Endodermal cell (in vitro differentiated cells): ENCODE data around the gene PTGER3. TPM values are rescaled to one million over a fixed set of nuclear protein-coding genes. Genes with fewer than 3 reads are reported as not detected.

ENCODE experiments used
- DNase-seq: peaks from one replicate; pipeline ENCODE4 v3.0.0-alpha.2; 2017
- H3K27ac ChIP-seq: 2 replicates; pipeline ENCODE4 v1.5.1; 2013; ENCODE audit warnings: mild to moderate bottlenecking, low read depth, low read length, moderate library complexity
- H3K27me3 ChIP-seq: 2 replicates; pipeline ENCODE4 v1.6.1; 2013; ENCODE audit warnings: mild to moderate bottlenecking, low read length, moderate library complexity; ENCODE audit not compliant: insufficient read depth, control insufficient read depth, poor library complexity, severe bottlenecking
- H3K36me3 ChIP-seq: 2 replicates; pipeline ENCODE4 v1.7.0; 2013; ENCODE audit warnings: mild to moderate bottlenecking, low read length, moderate library complexity; ENCODE audit not compliant: control insufficient read depth, insufficient read depth
- H3K4me1 ChIP-seq: one replicate; pipeline ENCODE4 v1.7.0; 2013; ENCODE audit warnings: low read length; ENCODE audit not compliant: control insufficient read depth, insufficient read depth
- H3K4me3 ChIP-seq: 2 replicates; pipeline ENCODE4 v1.5.1; 2013; ENCODE audit warnings: mild to moderate bottlenecking, low read length, moderate library complexity
- H3K9ac ChIP-seq: 2 replicates; pipeline ENCODE4 v1.6.1; 2013; ENCODE audit warnings: mild to moderate bottlenecking, low read length, moderate library complexity; ENCODE audit not compliant: poor library complexity, severe bottlenecking; ENCODE audit errors: extremely low read depth
- H3K9me3 ChIP-seq: 2 replicates; pipeline ENCODE4 v1.6.1; 2013; ENCODE audit warnings: mild to moderate bottlenecking, low read length, moderate library complexity; ENCODE audit not compliant: control insufficient read depth
- H3K27ac Mint-ChIP-seq: 2 replicates; pipeline ENCODE4 v1.8.0; 2020; ENCODE audit warnings: mixed read lengths
- H3K27me3 Mint-ChIP-seq: 2 replicates; pipeline ENCODE4 v1.8.0; 2021; ENCODE audit warnings: mild to moderate bottlenecking, mixed read lengths; ENCODE audit not compliant: insufficient read depth
- H3K36me3 Mint-ChIP-seq: 2 replicates; pipeline ENCODE4 v1.8.0; 2020; ENCODE audit warnings: low read depth, mixed read lengths
- H3K4me1 Mint-ChIP-seq: 2 replicates; pipeline ENCODE4 v1.8.0; 2020; ENCODE audit warnings: mixed read lengths
- H3K4me3 Mint-ChIP-seq: 2 replicates; pipeline ENCODE4 v1.8.0; 2020; ENCODE audit warnings: mild to moderate bottlenecking, moderate library complexity, mixed read lengths
- H3K9me3 Mint-ChIP-seq: 2 replicates; pipeline ENCODE4 v1.8.0; 2020; ENCODE audit warnings: mild to moderate bottlenecking, mixed read lengths
- CTCF ChIP-seq: fragments of 200-600 bp; sonication (generic); conservative IDR thresholded peaks from 2 replicates; pipeline ENCODE4 v1.5.0; 2021; ENCODE audit warnings: antibody characterized with exemption, mild to moderate bottlenecking
- WGBS, 2 experiments: methylation state at CpG; one replicate each; pipeline versions ENCODE4 v1.1.5 to v1.1.7; 2013; ENCODE audit warnings: missing lambda C conversion rate in 2 of 2, mixed read lengths in 1 of 2; ENCODE audit not compliant: insufficient coverage in 1 of 2, insufficient read length in 1 of 2; 5-methylcytosine and 5-hydroxymethylcytosine counted together
- total RNA-seq, 2 donors: library from RNA; stranded (reverse); fragmentation: NEBNext Ultra II Directional in 1 of 2; extraction: Animal tissue kit (Norgen Biotek cat#: 25700) in 1 of 2; gene quantifications; 2 replicates in 1 of 2; 3 replicates in 1 of 2; pipeline ENCODE4 v1.2.1, GENCODE V29; 2021

PTGER3 gene
- total RNA-seq, 2 donors from 2014 or later = 0.13 to 0.18 TPM

GRCh38 chr1:70979881-70980280, 67.7 kb downstream of the PTGER3 start:
- Histone ChIP-seq H3K9ac (no peak overlapping the region), H3K9me3 (no peaks in the 10 kb centered on the region), H3K4me1 (no peaks in the 10 kb centered on the region), H3K27ac (no peak overlapping the region), H3K4me3 (no peak overlapping the region), H3K27me3 (no peaks in the 10 kb centered on the region), H3K36me3 (no peaks in the 10 kb centered on the region)
- DNase-seq = no peak
- H3K4me1 Mint-ChIP-seq = no peaks in the 10 kb centered on the region
- H3K36me3 Mint-ChIP-seq = no peaks in the 10 kb centered on the region
- peaks cover 2% of the 10 kb centered on the region for H3K27me3 Mint-ChIP-seq
- 85 to 100% methylated on average over 1 to 2 of the region's 2 CpGs for WGBS, 2 experiments
- H3K4me3 Mint-ChIP-seq = no peak overlapping the region
- no peak for TF ChIP-seq CTCF
- no peak overlapping the region for H3K27ac Mint-ChIP-seq
- no peaks in the 10 kb centered on the region for H3K9me3 Mint-ChIP-seq

- 89 to 91% methylated on average over 4 of the region's 4 CpGs for WGBS, 2 experiments
- no peak overlapping the region for H3K27ac ChIP-seq
- H3K9me3 ChIP-seq = no peaks in the 10 kb centered on the region
- TF ChIP-seq CTCF = no peak
- no peaks in the 10 kb centered on the region for H3K4me1 Mint-ChIP-seq
- H3K4me3 Mint-ChIP-seq = no peak overlapping the region
- no peak overlapping the region for H3K9ac ChIP-seq
- H3K27me3 ChIP-seq = no peaks in the 10 kb centered on the region
- H3K27me3 Mint-ChIP-seq = peaks cover 2% of the 10 kb centered on the region
- H3K36me3 Mint-ChIP-seq = no peaks in the 10 kb centered on the region
- no peak overlapping the region for H3K27ac Mint-ChIP-seq
- H3K36me3 ChIP-seq = no peaks in the 10 kb centered on the region
- no peaks in the 10 kb centered on the region for H3K4me1 ChIP-seq
- no peak overlapping the region for H3K4me3 ChIP-seq
- no peak for DNase-seq
- H3K9me3 Mint-ChIP-seq = no peaks in the 10 kb centered on the region
These were observed 68.3 kb downstream of the PTGER3 start for GRCh38 chr1:70979313-70979712.

GRCh38 chr1:70978623-70979022, 69.0 kb downstream of the PTGER3 start:
- H3K36me3 ChIP-seq = no peaks in the 10 kb centered on the region
- no peak overlapping the region for H3K9ac ChIP-seq
- H3K27ac ChIP-seq = no peak overlapping the region
- Mint-ChIP-seq H3K27me3 (peaks cover 2% of the 10 kb centered on the region), H3K4me1 (no peaks in the 10 kb centered on the region), H3K9me3 (no peaks in the 10 kb centered on the region), H3K27ac (no peak overlapping the region), H3K4me3 (no peak overlapping the region), H3K36me3 (no peaks in the 10 kb centered on the region)
- TF ChIP-seq CTCF = no peak
- no peaks in the 10 kb centered on the region for H3K9me3 ChIP-seq
- DNase-seq = no peak
- H3K4me1 ChIP-seq = no peaks in the 10 kb centered on the region
- H3K27me3 ChIP-seq = no peaks in the 10 kb centered on the region
- no peak overlapping the region for H3K4me3 ChIP-seq
- no CpG with 5 or more reads among the region's 1 CpG for WGBS, 2 experiments
